Measurements from ENCODE around the gene ANXA1.
A peak's percentile ranks its signal among the peaks of the same experiment; 100 is the strongest.

Gene ANXA1

DNA sequence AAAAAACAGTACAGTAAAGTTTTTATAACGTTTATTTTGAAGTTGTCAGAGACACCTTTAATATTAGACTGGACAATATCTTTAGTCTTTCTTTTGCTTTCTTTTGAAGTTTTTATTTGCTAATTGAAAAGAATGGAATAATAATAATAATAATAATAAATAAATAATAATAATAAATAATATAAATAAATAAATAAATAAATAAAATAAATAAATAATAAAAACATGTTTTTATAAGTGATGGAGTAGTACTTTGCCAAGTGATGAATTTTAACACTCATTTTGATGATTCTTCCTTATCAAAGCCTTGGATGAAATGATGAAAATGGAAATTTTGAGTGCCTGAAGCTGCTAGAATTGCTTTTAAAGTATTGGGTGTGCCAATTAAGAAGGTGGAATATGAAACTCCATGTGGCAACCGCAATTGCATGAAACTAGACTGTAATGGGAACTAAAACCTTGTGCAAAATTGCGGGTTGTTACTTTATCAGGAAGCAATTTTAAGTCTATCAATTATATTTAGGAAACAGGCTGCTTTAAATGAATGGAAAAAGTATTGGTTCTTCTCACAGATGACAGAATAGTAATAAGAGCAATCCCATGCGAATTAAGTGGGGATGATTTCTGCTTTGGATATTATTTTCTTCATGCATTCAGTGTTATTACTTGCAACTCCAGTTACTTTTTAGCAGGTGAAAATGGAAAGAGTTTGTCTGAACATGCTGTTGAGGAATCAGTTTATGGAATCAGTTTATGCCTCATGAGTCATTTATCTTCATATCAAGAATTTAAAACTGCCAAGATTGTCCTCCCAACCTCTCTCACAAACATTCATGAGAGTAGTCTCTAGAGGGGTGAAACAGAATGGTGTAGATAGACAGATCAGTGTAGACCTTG is 4.6 kb downstream of the ANXA1 start:
- Histone ChIP-seq H3K4me1 (ENCODE audit: control insufficient read depth in 1 of 2, insufficient read depth in 2 of 2, low read length in 2 of 2) (peaks cover 0 to 1% of the 10 kb centered on the region in 2 donors), H3K27me3 (ENCODE audit: low read depth, low read length) (no peaks in the 10 kb centered on the region), H3K27ac (ENCODE audit: low read length) (no peak overlapping the region), H3K36me3 (ENCODE audit: control insufficient read depth in 1 of 2, insufficient read depth in 2 of 2, low read length in 2 of 2) (peaks cover 19 to 20% of the 10 kb centered on the region in 2 donors), H3K4me3 (ENCODE audit: low read depth in 1 of 2, low read length in 2 of 2) (peak overlapping the region; percentile 4 to 8), H3K9me3 (ENCODE audit: control insufficient read depth in 1 of 2, low read length in 2 of 2) (no peaks in the 10 kb centered on the region)

DNA sequence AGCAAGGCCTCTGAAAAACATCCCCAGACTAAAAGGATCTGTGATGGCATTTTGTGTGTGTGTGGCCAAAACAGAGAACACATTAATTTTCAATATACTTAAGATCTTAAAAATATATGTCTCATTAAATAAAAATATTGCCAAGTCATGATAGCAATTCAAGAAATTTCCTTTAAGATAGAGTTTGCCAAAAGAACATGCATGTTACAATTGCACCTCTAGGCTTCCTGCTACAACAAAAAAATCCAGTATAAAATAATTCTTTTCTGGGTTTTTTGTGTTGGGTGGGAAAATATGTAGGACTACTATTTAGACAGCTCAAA is 5.2 kb downstream of the ANXA1 start:
- no peaks in the 10 kb centered on the region for H3K4me1 ChIP-seq (ENCODE audit: control insufficient read depth in 1 of 2, insufficient read depth in 2 of 2, low read length in 2 of 2)
- H3K36me3 ChIP-seq (ENCODE audit: control insufficient read depth in 1 of 2, insufficient read depth in 2 of 2, low read length in 2 of 2) = peaks cover 20 to 23% of the 10 kb centered on the region in 2 donors
- no peak overlapping the region for H3K4me3 ChIP-seq (ENCODE audit: low read depth in 1 of 2, low read length in 2 of 2)
- no peak overlapping the region for H3K27ac ChIP-seq (ENCODE audit: low read length)
- H3K27me3 ChIP-seq (ENCODE audit: low read depth, low read length) = no peaks in the 10 kb centered on the region
- no peaks in the 10 kb centered on the region for H3K9me3 ChIP-seq (ENCODE audit: control insufficient read depth in 1 of 2, low read length in 2 of 2)

DNA sequence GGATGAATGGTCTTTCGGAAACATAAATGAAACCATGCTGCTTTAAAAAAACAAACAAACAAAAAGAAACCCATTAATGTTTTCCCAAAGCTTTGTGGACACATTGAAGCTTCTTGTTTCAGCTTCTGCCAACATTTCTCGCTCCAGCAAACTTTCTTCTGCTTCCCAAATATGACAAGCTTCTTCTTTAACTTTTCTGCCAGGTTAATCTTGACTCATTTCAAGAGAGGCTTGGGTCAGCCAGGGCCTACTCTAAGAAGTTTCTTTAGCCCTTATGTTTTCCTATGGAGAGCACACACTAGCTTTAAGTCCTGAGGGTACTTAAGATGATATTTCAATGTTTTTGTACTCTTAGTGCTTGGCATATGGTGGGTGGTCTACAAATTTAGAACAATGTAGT is 6.1 kb downstream of the ANXA1 start:
- Histone ChIP-seq H3K27me3 (ENCODE audit: low read depth, low read length) (no peaks in the 10 kb centered on the region), H3K4me3 (ENCODE audit: low read depth in 1 of 2, low read length in 2 of 2) (no peak overlapping the region), H3K27ac (ENCODE audit: low read length) (no peak overlapping the region), H3K36me3 (ENCODE audit: control insufficient read depth in 1 of 2, insufficient read depth in 2 of 2, low read length in 2 of 2) (peaks cover 20 to 21% of the 10 kb centered on the region in 2 donors), H3K9me3 (ENCODE audit: control insufficient read depth in 1 of 2, low read length in 2 of 2) (no peaks in the 10 kb centered on the region), H3K4me1 (ENCODE audit: control insufficient read depth in 1 of 2, insufficient read depth in 2 of 2, low read length in 2 of 2) (no peaks in the 10 kb centered on the region)

DNA sequence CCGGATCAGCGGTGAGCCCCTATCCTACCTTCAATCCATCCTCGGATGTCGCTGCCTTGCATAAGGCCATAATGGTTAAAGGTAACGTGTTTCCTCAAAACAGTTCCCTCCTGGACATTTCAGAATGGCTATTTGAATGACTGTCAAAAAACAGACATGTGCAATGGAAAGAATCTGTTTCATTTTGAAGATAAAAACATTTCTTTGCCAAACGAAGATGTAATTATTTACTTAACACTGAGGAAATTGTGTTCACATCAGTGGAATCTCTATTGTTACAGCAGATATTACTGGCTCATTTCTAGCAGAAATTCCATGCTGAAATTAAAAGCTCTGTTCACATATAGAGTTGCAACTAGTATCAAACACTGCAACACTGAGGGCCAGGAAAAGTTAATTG is 7.1 kb downstream of the ANXA1 start:
- Histone ChIP-seq H3K36me3 (ENCODE audit: control insufficient read depth in 1 of 2, insufficient read depth in 2 of 2, low read length in 2 of 2) (peaks cover 20 to 22% of the 10 kb centered on the region in 2 donors), H3K27me3 (ENCODE audit: low read depth, low read length) (no peaks in the 10 kb centered on the region), H3K9me3 (ENCODE audit: control insufficient read depth in 1 of 2, low read length in 2 of 2) (no peaks in the 10 kb centered on the region), H3K4me1 (ENCODE audit: control insufficient read depth in 1 of 2, insufficient read depth in 2 of 2, low read length in 2 of 2) (no peaks in the 10 kb centered on the region), H3K27ac (ENCODE audit: low read length) (no peak overlapping the region), H3K4me3 (ENCODE audit: low read depth in 1 of 2, low read length in 2 of 2) (no peak overlapping the region)

DNA sequence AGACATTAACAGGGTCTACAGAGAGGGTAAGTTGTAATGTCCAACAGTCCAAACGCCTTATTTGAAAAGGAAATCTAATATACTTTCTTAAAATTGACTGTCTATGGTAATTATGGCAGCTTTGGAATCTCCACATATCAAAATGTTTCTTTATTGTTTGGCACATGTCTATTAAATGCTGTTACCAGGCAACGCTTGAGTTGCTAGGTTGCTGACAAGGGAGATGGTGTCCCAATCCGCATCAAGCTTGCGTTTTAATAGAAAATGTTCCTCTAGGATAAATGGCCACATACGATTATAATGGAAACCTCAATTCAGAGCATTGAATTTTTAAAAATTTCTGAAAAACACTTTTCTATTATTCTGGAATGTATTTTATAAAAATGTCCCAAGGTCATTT is 9.2 kb downstream of the ANXA1 start:
- Histone ChIP-seq H3K4me3 (ENCODE audit: low read depth in 1 of 2, low read length in 2 of 2) (no peak overlapping the region), H3K4me1 (ENCODE audit: control insufficient read depth in 1 of 2, insufficient read depth in 2 of 2, low read length in 2 of 2) (no peaks in the 10 kb centered on the region), H3K27me3 (ENCODE audit: low read depth, low read length) (no peaks in the 10 kb centered on the region), H3K27ac (ENCODE audit: low read length) (no peak overlapping the region), H3K9me3 (ENCODE audit: control insufficient read depth in 1 of 2, low read length in 2 of 2) (no peaks in the 10 kb centered on the region), H3K36me3 (ENCODE audit: control insufficient read depth in 1 of 2, insufficient read depth in 2 of 2, low read length in 2 of 2) (peaks cover 34 to 37% of the 10 kb centered on the region in 2 donors)

DNA sequence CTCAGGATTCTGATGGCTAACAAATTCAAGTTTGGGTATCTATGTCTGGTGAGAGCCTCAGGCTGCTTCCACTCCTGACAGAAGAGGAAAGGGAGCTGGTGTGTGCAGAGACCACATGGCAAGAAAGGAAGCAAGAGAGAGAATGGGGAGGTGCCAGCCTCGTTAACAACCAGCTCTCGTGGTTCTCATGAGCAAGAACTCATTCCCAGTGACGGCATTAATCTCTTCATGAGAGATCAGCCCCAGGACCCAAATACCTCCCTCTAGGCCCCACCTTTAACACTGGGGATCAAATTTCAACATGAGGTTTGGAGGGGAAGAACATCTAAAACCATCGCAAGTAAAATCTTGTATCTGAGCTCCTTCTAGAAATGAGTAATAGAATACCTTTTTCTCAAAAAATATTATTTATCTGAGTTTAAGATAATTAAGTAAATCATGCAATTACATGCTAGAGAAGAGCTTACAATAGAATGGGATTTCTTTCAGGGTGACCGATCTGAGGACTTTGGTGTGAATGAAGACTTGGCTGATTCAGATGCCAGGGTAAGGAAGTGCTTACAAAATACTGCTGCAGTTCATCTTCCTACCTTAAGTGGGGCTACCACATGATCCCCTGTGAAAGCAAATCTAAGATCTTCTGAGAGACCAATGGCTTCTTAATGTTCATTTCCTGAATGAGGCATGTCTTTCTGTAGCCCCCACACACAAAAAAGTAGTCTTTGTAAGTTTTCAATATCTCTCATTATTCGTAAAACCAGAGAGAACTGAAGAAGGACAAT is 11.5 kb downstream of the ANXA1 start:
- Histone ChIP-seq H3K27ac (ENCODE audit: low read length) (no peak overlapping the region), H3K4me3 (ENCODE audit: low read depth in 1 of 2, low read length in 2 of 2) (no peak overlapping the region), H3K36me3 (ENCODE audit: control insufficient read depth in 1 of 2, insufficient read depth in 2 of 2, low read length in 2 of 2) (peaks cover 51 to 53% of the 10 kb centered on the region in 2 donors), H3K9me3 (ENCODE audit: control insufficient read depth in 1 of 2, low read length in 2 of 2) (no peaks in the 10 kb centered on the region), H3K27me3 (ENCODE audit: low read depth, low read length) (no peaks in the 10 kb centered on the region), H3K4me1 (ENCODE audit: control insufficient read depth in 1 of 2, insufficient read depth in 2 of 2, low read length in 2 of 2) (no peaks in the 10 kb centered on the region)

DNA sequence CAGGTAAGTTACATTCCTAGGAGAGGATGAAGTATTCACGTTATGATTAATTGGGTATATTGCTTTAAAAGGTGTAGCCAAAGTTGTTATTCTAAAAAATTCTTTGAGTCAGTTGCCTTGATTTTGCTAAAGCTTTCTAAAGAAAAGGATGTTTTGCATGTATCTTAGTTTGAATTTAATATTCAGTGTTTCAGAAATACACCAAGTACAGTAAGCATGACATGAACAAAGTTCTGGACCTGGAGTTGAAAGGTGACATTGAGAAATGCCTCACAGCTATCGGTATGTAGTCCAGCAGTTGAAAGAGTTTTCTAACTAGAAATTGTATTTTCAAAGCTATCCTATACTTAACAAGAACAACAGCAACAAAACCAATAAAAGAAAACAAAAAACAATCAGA is 14.2 kb downstream of the ANXA1 start:
- no peak overlapping the region for H3K27ac ChIP-seq (ENCODE audit: low read length)
- H3K4me1 ChIP-seq (ENCODE audit: control insufficient read depth in 1 of 2, insufficient read depth in 2 of 2, low read length in 2 of 2) = no peaks in the 10 kb centered on the region
- no peaks in the 10 kb centered on the region for H3K9me3 ChIP-seq (ENCODE audit: control insufficient read depth in 1 of 2, low read length in 2 of 2)
- H3K4me3 ChIP-seq (ENCODE audit: low read depth in 1 of 2, low read length in 2 of 2) = no peak overlapping the region
- no peaks in the 10 kb centered on the region for H3K27me3 ChIP-seq (ENCODE audit: low read depth, low read length)
- peaks cover 37 to 48% of the 10 kb centered on the region in 2 donors for H3K36me3 ChIP-seq (ENCODE audit: control insufficient read depth in 1 of 2, insufficient read depth in 2 of 2, low read length in 2 of 2)

DNA sequence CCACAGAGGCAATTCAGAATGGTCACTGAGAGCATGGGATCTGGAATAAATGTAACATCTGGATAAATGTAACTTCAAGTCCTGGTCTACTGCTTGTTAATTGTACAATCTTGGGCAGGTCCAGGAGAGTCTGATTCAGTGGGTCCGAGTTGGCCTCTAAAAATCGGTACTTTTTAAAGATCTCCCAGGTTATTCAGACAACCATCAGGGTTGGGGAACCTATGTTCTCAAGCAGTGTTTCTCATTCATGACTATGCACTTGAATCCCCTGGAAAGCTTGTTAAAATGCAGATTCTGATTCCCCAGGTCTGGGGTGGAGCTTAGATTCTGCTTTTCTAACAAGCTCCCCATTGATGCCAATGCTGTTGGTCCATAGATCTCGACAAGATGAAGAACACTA is 14.8 kb downstream of the ANXA1 start:
- H3K4me3 ChIP-seq (ENCODE audit: low read depth in 1 of 2, low read length in 2 of 2) = no peak overlapping the region
- H3K4me1 ChIP-seq (ENCODE audit: control insufficient read depth in 1 of 2, insufficient read depth in 2 of 2, low read length in 2 of 2) = no peaks in the 10 kb centered on the region
- H3K27ac ChIP-seq (ENCODE audit: low read length) = no peak overlapping the region
- no peaks in the 10 kb centered on the region for H3K9me3 ChIP-seq (ENCODE audit: control insufficient read depth in 1 of 2, low read length in 2 of 2)
- H3K27me3 ChIP-seq (ENCODE audit: low read depth, low read length) = no peaks in the 10 kb centered on the region
- peaks cover 33 to 47% of the 10 kb centered on the region in 2 donors for H3K36me3 ChIP-seq (ENCODE audit: control insufficient read depth in 1 of 2, insufficient read depth in 2 of 2, low read length in 2 of 2)

DNA sequence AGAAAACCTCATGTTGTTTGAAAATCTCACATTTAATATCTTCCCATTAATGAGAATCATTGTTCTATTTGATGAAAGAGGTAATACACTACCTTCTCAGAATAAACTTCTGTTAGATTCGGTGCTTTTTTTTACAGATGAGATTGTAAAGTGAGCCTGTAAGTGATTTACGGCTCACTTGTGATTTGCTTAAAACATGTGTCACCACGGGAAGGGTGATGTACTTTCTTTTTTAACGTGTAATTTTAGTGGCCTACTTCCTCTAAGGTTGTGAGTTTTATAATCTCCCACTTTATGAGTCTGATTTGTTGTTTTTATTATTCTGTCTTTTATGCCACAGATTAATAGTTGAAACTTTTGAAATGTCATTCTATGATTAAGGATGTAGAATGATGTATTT is 15.9 kb downstream of the ANXA1 start:
- Histone ChIP-seq H3K4me3 (ENCODE audit: low read depth in 1 of 2, low read length in 2 of 2) (no peak overlapping the region), H3K36me3 (ENCODE audit: control insufficient read depth in 1 of 2, insufficient read depth in 2 of 2, low read length in 2 of 2) (peaks cover 33 to 43% of the 10 kb centered on the region in 2 donors), H3K4me1 (ENCODE audit: control insufficient read depth in 1 of 2, insufficient read depth in 2 of 2, low read length in 2 of 2) (no peaks in the 10 kb centered on the region), H3K9me3 (ENCODE audit: control insufficient read depth in 1 of 2, low read length in 2 of 2) (no peaks in the 10 kb centered on the region), H3K27me3 (ENCODE audit: low read depth, low read length) (no peaks in the 10 kb centered on the region), H3K27ac (ENCODE audit: low read length) (no peak overlapping the region)

DNA sequence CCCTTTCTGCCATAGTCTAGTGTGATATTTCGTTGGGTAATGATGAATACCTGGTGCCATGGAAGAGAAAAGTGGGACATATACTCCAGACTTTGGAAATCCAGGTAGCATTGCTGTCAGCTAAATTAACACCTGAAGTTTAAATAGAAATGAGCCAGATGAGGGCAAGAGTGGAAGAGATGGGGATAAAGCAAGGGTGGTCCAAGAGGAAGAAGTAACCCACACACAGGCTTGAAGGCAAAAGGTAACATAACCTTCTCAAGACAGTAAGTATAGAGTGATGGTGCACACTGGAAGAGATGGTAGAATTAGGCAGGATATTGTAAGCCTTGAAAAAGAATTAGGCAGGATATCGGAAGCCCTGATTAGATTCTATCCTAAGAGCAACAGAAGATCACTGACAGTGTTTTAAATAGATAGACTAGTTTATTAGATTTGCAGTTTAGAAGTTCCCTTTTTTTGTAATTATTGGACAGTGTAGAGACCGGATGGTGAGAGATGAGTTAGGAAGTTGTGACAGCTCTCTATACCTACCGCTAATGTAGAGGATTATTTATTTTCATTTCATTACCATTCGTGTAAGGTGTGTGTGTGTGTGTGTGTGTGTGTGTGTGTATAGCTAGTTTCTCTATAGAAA is 16.8 kb downstream of the ANXA1 start:
- H3K36me3 ChIP-seq (ENCODE audit: control insufficient read depth in 1 of 2, insufficient read depth in 2 of 2, low read length in 2 of 2) = peaks cover 33 to 41% of the 10 kb centered on the region in 2 donors
- H3K4me1 ChIP-seq (ENCODE audit: control insufficient read depth in 1 of 2, insufficient read depth in 2 of 2, low read length in 2 of 2) = no peaks in the 10 kb centered on the region
- no peaks in the 10 kb centered on the region for H3K27me3 ChIP-seq (ENCODE audit: low read depth, low read length)
- H3K9me3 ChIP-seq (ENCODE audit: control insufficient read depth in 1 of 2, low read length in 2 of 2) = no peaks in the 10 kb centered on the region
- H3K27ac ChIP-seq (ENCODE audit: low read length) = no peak overlapping the region
- no peak overlapping the region for H3K4me3 ChIP-seq (ENCODE audit: low read depth in 1 of 2, low read length in 2 of 2)

DNA sequence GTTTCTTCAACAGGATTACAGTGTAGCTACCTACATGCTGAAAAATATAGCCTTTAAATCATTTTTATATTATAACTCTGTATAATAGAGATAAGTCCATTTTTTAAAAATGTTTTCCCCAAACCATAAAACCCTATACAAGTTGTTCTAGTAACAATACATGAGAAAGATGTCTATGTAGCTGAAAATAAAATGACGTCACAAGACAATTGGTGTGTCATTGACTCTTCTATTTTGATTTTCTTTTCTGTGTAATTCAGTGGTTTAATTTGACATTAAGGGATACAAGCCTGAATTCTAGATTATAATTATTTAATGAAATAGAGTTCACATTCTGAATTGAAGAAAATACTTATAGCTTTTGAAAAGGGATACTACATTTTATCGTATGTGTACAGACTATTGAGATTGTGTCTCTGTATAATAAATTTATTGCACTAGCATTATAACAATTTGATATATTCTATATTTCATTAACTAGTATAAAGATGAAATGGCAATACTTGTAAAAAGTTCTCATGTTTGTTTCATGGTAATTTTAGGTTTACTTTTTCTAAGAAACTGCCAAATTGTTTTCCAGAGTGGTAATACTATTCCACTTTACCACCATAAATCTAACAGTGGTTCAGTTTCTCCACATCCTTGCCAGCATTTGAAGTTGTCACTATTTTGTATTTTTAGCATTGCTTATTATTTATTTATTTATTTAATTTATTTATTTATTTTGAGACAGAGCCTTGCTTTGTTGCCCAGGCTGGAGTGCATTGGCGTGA is 18.7 kb downstream of the ANXA1 start:
- no peaks in the 10 kb centered on the region for H3K4me1 ChIP-seq (ENCODE audit: control insufficient read depth in 1 of 2, insufficient read depth in 2 of 2, low read length in 2 of 2)
- H3K4me3 ChIP-seq (ENCODE audit: low read depth in 1 of 2, low read length in 2 of 2) = no peak overlapping the region
- H3K36me3 ChIP-seq (ENCODE audit: control insufficient read depth in 1 of 2, insufficient read depth in 2 of 2, low read length in 2 of 2) = peaks cover 23 to 24% of the 10 kb centered on the region in 2 donors
- H3K9me3 ChIP-seq (ENCODE audit: control insufficient read depth in 1 of 2, low read length in 2 of 2) = no peaks in the 10 kb centered on the region
- H3K27ac ChIP-seq (ENCODE audit: low read length) = no peak overlapping the region
- no peaks in the 10 kb centered on the region for H3K27me3 ChIP-seq (ENCODE audit: low read depth, low read length)
